Measurements from ENCODE around the gene MT1A.

- TF ChIP-seq, protein P1, sequence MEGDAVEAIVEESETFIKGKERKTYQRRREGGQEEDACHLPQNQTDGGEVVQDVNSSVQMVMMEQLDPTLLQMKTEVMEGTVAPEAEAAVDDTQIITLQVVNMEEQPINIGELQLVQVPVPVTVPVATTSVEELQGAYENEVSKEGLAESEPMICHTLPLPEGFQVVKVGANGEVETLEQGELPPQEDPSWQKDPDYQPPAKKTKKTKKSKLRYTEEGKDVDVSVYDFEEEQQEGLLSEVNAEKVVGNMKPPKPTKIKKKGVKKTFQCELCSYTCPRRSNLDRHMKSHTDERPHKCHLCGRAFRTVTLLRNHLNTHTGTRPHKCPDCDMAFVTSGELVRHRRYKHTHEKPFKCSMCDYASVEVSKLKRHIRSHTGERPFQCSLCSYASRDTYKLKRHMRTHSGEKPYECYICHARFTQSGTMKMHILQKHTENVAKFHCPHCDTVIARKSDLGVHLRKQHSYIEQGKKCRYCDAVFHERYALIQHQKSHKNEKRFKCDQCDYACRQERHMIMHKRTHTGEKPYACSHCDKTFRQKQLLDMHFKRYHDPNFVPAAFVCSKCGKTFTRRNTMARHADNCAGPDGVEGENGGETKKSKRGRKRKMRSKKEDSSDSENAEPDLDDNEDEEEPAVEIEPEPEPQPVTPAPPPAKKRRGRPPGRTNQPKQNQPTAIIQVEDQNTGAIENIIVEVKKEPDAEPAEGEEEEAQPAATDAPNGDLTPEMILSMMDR (IDR thresholded peaks at IDR 0.05; ENCODE audit: poor library complexity), result no peak
- TF ChIP-seq EZH2 (IDR thresholded peaks at IDR 0.05; ENCODE audit: borderline replicate concordance) (peak; percentile 53), EZH2phosphoT487 (IDR thresholded peaks at IDR 0.05; ENCODE audit: low read depth, severe bottlenecking, unreplicated experiment) (no peak)
Measured at GRCh38 chr16:56647641-56648431, 9.4 kb downstream of the MT1A start.
